Stimulated activated CD8-positive, alpha-beta memory T cell treated with anti-CD3 and anti-CD28 coated beads, Interleukin-2, amount 100 ng/mL, for 1 hour (primary cell): ENCODE data around the gene EPHB1.

ENCODE experiments used
- DNase-seq, 2 donors: peaks; one replicate each; pipeline ENCODE4 v3.0.0-alpha.2; 2020; ENCODE audit warnings: low read depth in 2 of 2

EPHB1 gene

GRCh38 chr3:134794950-134795745 lies at the start of gene EPHB1:
TSS of gene EPHB1 (plus strand) at chr3:134795260.
- no peak for DNase-seq

GRCh38 chr3:134748698-134749097 lies 46.4 kb upstream of the EPHB1 start:
- no peak for DNase-seq

- DNase-seq = no peak
Observed at GRCh38 chr3:134749174-134749573, 45.9 kb upstream of the EPHB1 start.

- no peak for DNase-seq
Observed at GRCh38 chr3:134749802-134750553, 45.1 kb upstream of the EPHB1 start.

- no peak for DNase-seq
Observed at GRCh38 chr3:134751831-134752230, 43.2 kb upstream of the EPHB1 start.

- no peak for DNase-seq
Observed at GRCh38 chr3:134752761-134753461, 42.1 kb upstream of the EPHB1 start.

GRCh38 chr3:134753999-134754742 lies 40.9 kb upstream of the EPHB1 start:
- no peak for DNase-seq

GRCh38 chr3:134754768-134755559 lies 40.1 kb upstream of the EPHB1 start:
- no peak for DNase-seq

- no peak for DNase-seq
Observed at GRCh38 chr3:134755821-134756220, 39.2 kb upstream of the EPHB1 start.

- DNase-seq = no peak
Observed at GRCh38 chr3:134757549-134758069, 37.5 kb upstream of the EPHB1 start.

- no peak for DNase-seq
Observed at GRCh38 chr3:134761213-134761612, 33.8 kb upstream of the EPHB1 start.

- DNase-seq = no peak
Observed at GRCh38 chr3:134762016-134762415, 33.0 kb upstream of the EPHB1 start.

GRCh38 chr3:134765468-134765867 lies 29.6 kb upstream of the EPHB1 start:
- no peak for DNase-seq

GRCh38 chr3:134766290-134766689 lies 28.8 kb upstream of the EPHB1 start:
- no peak for DNase-seq

- no peak for DNase-seq
Observed at GRCh38 chr3:134768116-134768515, 26.9 kb upstream of the EPHB1 start.

GRCh38 chr3:134768837-134769236 lies 26.2 kb upstream of the EPHB1 start:
- DNase-seq = no peak

- DNase-seq = no peak
Observed at GRCh38 chr3:134769287-134769868, 25.7 kb upstream of the EPHB1 start.

- DNase-seq = no peak
Observed at GRCh38 chr3:134772011-134772410, 23.0 kb upstream of the EPHB1 start.

- DNase-seq = no peak
Observed at GRCh38 chr3:134772591-134772990, 22.5 kb upstream of the EPHB1 start.

GRCh38 chr3:134775831-134776230 lies 19.2 kb upstream of the EPHB1 start:
- DNase-seq = no peak
